ENCODE data around the gene SBF2.
A peak's percentile ranks its signal among the peaks of the same experiment; 100 is the strongest.
"Not testable (repeated sequence)": the region's sequence is repeated elsewhere in the genome, so short reads cannot be mapped to it uniquely, and the experiment has no call there.

Gene SBF2

GRCh38 chr11:10108915-10109680 is 184.9 kb downstream of the SBF2 start:
- FAIRE-seq: no peak

GRCh38 chr11:10107497-10107896 is 186.5 kb downstream of the SBF2 start:
- FAIRE-seq: no peak

- FAIRE-seq: no peak
These were observed 196.4 kb downstream of the SBF2 start for GRCh38 chr11:10097615-10098014.

DNA sequence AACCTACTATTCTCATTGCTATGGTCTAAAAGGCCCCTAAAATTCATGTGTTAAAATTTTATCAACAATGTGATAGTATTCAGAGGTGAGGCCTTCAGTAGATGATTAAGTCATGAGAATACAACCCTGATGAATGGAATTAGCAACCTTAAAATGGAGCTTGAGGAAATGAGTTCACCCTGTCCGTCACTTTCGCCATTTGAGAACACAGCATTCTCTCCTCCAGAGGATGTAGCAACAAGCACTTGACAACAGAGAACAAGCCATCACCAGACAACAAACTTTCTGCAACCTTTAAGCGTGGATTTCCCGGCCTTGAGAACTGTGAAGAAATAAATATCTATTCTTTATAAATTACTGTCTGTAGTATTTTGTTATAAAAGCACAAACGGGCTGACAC is 197.0 kb downstream of the SBF2 start:
- FAIRE-seq: no peak

DNA sequence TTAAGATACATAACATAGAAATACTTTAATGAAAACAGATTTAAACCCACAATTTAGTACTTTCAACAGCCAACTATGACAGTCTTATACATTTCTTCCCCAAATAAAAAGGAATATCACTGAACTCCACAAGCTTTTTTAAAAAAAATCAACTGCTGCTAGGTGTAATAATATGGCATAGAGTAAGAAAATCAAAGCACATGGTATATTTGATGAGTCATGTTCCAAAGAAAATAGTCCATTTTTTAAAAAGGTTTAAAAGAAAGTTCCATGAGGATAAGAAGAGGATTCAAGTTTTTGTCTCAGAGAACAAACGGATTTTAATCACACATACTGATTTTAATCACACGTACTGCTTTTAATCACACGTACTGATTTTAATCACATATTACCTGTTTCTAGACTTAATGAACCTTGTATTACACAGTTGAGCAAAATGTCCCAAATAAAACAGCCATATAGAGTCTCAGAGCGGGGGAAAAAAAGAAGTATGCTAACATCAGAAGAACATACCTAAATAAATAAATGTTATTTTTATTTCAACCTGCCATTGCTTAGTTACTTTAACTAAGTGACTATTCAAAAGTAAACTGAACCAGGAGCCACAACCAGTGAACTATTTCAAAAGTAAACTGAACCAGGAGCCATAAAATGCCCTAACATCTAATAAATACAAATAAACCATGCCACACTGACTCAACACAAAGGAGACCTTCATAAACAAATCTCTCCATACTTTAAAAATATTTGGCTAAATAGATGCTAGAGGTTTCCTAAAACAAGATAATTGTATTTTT is 198.4 kb downstream of the SBF2 start:
- FAIRE-seq: no peak

- no peak for FAIRE-seq
These were observed 201.6 kb downstream of the SBF2 start for GRCh38 chr11:10092426-10092825.

- FAIRE-seq: no peak
These were observed 202.5 kb downstream of the SBF2 start for GRCh38 chr11:10091314-10092045.

GRCh38 chr11:10087923-10088225 is 206.1 kb downstream of the SBF2 start:
- FAIRE-seq: not testable (repeated sequence)

GRCh38 chr11:10087186-10087922 is 206.7 kb downstream of the SBF2 start:
- FAIRE-seq: no peak

GRCh38 chr11:10080138-10080537 is 213.9 kb downstream of the SBF2 start:
- FAIRE-seq: no peak

- FAIRE-seq: no peak
These were observed 217.4 kb downstream of the SBF2 start for GRCh38 chr11:10076458-10077141.

DNA sequence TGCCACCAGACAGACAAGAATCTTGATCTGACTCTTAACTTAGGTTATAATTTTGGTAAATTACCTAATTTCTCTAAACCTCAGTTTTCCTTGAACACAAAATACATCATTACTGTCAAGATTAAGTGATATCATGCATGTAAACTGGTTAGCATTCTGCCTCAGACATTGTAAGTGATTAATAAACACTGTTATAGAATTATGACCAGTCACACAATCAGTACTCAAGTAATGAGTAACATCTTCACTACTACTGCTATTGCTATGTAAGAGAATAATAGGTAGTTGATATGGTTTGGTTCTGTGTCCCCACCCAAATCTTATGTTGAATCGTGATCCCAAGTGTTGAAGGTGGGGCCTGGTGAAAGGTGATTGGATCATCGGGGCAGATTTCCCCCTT is 218.9 kb downstream of the SBF2 start:
- FAIRE-seq: no peak

DNA sequence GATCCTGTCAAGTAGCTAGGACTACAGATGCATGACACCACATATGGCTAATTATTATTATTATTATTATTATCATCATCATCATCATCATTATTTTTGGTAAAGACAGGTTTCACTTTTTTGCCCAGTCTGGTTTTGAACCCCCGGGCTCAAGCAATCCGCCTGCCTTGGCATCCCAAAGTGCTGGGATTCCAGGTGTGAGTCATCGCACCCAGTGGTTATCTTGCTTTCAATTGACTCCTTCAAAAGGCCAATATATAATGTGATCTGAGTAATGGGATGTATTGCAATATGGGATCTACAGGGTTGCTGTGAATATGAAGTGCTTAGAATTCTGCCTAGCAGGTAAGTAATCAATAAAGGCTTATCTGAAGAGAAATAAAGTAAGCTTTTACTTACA is 221.2 kb downstream of the SBF2 start:
- FAIRE-seq: no peak

- no peak for FAIRE-seq
These were observed 221.9 kb downstream of the SBF2 start for GRCh38 chr11:10072142-10072541.

GRCh38 chr11:10067629-10068300 is 226.3 kb downstream of the SBF2 start:
- FAIRE-seq: no peak

DNA sequence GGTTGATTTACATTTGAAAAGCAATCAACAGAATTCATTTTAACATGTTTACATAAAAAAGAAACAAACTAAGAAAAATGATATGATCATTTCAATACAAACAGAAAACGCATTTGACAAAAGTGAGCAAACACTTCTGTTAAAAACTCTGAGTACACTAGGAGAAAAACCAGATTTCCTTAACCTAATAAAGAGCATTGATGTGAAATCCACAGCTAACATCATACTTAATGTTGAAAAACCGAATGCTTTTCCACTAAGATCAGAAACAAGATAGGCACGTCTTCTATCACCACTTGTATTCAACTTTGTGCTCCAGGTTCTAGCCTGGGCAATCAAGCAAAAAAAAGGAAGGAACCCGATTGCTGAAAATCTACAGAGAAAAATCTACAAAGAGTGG is 227.6 kb downstream of the SBF2 start:
- FAIRE-seq: peak; percentile 74

GRCh38 chr11:10064828-10065227 is 229.2 kb downstream of the SBF2 start:
- no peak for FAIRE-seq

DNA sequence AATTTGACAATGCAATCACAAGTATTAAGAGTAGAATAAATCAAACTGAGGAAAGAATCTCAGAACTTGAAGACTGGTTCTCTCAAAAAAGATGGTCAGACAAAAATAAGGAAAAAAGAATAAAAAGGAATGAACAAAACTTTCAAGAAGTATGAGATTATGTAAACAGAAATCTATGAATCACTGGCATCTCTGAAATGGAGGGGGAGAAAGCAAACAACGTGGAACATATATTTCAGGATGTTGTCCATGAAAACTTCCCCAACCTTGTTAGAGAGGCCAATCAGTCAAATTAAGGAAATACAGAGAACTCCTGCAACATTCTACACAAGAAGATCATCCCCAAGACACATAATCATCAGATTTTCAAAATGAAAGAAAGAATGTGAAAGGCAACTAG is 235.7 kb downstream of the SBF2 start:
- FAIRE-seq: no peak

- FAIRE-seq: no peak
These were observed 242.0 kb downstream of the SBF2 start for GRCh38 chr11:10051868-10052586.

DNA sequence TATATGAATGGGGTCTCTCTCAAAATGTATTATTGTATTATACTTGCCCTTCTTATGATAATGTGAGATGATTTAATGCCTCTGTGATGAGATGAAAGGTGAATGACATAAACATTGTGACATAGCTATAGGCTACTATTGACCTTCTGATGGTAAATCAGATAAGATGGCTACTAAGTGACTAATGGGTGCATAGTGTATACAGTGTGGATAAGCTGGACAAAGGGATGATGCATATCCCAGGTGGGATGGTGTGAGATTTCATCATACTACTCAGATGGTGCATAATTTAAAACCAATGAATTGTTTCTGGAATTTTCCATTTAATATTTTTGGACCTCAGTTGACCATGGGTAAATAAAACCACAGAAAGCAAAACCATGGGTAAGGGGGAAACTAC is 243.5 kb downstream of the SBF2 start:
- no peak for FAIRE-seq

- no peak for FAIRE-seq
These were observed 244.3 kb downstream of the SBF2 start for GRCh38 chr11:10049756-10050155.

Measured in G401.6 (cell line).